SU-DHL-6 (cell line): ENCODE results near the gene SLC45A1.

Experiments used
- EZH2phosphoT487 ChIP-seq: fragments of 200-600 bp; sonication (generic), shearing (Covaris generic); conservative IDR thresholded peaks from 2 replicates; pipeline ENCODE4 v1.6.1; 2018; ENCODE audit warnings: mild to moderate bottlenecking, antibody characterized with exemption, low read length, moderate library complexity, mixed read lengths
- TF ChIP-seq, protein P1 (sequence below): fragments of 200-600 bp; sonication (generic); IDR thresholded peaks from one replicate; pipeline ENCODE4 v1.5.1; 2017; ENCODE audit warnings: antibody characterized with exemption, mild to moderate bottlenecking, low read length, moderate library complexity; ENCODE audit not compliant: insufficient read depth, poor library complexity, severe bottlenecking

DNA sequence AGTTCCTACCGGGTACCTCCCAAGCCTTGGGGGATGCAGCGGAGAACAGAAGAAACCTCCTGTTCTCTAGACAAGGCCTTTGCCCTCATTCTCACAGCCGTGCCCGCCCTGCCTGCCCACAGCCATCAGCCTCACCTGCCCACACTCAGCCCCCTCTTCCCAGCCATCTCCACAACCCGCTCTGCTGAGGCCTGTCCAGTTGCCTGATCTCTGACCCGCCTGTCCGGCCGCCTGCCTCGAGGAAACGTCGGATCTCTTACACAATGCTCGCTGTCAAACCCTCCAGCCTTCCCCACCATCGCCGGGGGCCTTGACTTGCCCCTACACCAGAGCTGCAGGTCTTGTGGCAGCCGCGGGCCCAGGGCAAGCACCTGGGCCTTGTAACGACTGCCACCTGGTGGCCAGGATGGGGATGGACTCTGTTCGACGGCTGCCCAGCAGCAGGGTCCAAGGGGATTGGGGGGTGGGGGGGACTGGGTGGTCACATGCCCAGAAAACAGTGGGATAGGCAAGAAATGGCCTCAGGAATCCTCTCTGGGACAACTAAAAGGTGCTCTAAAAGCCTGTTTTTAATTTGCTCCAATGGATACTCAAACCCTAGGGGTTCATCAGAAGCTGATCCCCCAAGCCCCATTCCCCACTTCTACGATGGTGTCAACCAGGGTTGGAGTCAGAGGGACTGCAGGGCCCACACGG is 31.0 kb downstream of the SLC45A1 start:
- TF ChIP-seq, protein P1, sequence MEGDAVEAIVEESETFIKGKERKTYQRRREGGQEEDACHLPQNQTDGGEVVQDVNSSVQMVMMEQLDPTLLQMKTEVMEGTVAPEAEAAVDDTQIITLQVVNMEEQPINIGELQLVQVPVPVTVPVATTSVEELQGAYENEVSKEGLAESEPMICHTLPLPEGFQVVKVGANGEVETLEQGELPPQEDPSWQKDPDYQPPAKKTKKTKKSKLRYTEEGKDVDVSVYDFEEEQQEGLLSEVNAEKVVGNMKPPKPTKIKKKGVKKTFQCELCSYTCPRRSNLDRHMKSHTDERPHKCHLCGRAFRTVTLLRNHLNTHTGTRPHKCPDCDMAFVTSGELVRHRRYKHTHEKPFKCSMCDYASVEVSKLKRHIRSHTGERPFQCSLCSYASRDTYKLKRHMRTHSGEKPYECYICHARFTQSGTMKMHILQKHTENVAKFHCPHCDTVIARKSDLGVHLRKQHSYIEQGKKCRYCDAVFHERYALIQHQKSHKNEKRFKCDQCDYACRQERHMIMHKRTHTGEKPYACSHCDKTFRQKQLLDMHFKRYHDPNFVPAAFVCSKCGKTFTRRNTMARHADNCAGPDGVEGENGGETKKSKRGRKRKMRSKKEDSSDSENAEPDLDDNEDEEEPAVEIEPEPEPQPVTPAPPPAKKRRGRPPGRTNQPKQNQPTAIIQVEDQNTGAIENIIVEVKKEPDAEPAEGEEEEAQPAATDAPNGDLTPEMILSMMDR, result peak; percentile 86
- TF ChIP-seq EZH2phosphoT487, result no peak
